ENCODE results near the gene CD163.
"Not testable (repeated sequence)": the region's sequence is repeated elsewhere in the genome, so short reads cannot be mapped to it uniquely, and the experiment has no call there.

The CD163 gene

DNA sequence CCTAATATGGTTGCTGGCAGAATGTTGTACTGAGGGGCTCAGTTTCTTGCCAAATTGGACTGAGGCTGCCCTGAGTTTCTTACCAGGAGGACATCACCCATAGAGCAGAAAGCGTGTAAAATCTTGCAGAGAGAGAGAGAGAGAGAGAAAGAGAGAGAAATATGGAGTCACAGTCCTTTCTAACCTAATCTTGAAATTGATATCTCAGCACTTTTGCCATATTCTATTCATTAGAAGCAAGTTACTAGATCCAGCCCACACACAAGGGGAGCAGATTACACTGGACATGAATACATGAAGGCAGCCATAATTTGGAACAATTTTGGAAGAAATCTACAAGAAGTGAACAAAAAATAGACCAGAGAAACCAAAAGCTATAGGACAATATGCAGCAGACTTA is 55.5 kb downstream of the CD163 start:
- DNase-seq (ENCODE audit: low spot score): no peak

DNA sequence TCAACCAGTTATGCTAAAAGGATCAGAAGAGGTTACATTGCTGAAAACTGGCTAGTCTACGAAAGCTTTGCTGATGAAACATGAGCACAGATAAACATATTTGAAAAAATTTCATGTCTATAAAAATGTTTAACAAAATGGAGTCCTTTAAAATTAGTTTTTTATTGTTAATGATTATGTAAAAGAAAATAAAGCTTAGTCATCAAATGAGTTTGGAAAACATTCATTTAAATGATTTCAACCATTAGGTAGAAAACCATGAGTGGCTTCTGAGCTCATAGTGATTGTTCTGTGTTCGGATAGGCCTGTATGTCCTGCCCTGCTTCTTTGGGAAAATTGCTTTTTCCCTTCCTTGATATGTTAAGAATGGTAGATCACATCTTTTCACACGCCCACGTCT is 59.0 kb downstream of the CD163 start:
- DNase-seq (ENCODE audit: low spot score): no peak

DNA sequence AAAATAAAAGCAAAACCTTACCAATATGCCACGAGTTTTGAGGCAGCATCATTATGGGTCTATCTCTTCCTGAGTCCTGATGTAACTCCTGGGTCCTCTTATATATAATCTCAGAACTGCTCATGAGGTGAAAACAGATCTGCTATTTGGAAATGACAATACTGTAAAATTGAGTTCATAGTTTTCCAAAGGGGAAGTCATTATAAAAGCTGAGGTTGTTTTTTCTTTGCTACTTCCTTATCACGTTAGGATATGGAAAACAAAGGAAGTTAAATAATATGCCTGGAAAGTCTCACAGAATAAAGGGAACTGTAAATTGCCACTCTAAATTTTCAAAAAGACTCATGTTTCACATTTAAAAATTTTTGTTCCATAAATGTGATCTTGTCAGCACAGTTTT is 59.5 kb downstream of the CD163 start, which contains the start of gene CD163L1:
TSS of gene CD163L1 (minus strand) at position 78 of the 400 bp plus-strand sequence. CDS start at position 52, 26 bp downstream.
- DNase-seq (ENCODE audit: low spot score): no peak

DNA sequence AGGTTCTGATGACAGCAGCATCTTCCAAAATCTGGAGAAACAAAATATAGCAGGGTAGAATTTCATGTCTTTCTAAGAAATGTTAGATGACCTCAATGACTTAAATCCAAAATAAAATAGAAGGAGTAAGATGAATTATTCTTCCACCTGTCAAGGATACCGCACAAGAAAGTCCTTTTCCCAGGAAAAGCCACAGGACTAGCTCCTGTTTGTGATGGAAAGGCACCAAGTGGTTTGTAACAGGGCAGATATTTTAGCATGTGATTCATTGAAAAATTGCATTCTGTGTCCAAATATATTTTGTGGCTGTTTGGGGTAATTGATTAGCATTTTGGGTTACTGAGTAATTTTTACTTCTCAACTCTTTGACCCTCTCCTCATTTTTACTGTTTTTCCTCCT is 62.4 kb downstream of the CD163 start:
- DNase-seq (ENCODE audit: low spot score): no peak

DNA sequence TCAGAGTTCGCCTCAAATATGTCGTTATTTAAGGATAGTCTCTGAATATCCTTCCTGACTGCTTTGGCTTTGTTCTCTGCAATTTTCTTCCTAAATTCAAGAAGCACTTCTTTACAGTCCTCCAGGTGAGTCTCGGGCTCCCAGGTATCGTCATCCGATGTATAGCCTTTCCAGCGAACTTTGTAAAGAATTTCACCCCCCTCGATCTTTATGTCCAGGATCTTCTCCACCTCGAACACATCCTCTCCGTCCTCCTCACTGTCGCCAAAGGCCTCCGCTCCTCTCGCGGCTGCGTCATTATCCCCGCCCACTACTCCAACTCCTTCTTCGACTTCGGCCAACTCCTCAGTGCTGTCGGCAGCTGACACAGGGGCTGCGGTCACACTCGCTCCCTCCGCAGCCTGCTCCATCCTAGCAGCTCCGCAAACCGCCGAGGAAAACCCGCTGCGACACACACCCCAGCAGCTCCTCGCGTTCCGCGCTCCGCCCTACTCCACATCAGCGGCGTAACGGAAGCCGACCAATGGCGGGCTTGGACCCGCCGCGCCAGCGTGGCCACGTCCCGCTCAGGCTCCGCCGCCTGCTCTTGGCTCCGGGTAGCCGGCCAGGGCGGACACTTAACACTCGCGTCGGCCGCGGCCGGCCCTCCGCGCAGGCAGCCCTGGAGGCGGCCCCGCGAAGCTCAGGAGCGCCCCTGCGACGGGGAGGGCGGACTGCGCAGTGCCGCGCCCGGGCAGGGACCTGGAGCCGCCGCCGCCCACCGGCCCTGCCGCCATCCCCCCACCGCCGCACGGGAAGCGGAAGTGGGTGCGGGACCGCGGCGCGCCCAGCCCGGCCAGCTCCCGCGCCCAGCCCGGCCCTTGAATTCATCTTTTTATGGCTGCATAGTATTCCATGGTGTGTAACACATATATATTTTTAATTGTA is 63.7 kb downstream of the CD163 start:
- DNase-seq (ENCODE audit: low spot score): peak; percentile 22

DNA sequence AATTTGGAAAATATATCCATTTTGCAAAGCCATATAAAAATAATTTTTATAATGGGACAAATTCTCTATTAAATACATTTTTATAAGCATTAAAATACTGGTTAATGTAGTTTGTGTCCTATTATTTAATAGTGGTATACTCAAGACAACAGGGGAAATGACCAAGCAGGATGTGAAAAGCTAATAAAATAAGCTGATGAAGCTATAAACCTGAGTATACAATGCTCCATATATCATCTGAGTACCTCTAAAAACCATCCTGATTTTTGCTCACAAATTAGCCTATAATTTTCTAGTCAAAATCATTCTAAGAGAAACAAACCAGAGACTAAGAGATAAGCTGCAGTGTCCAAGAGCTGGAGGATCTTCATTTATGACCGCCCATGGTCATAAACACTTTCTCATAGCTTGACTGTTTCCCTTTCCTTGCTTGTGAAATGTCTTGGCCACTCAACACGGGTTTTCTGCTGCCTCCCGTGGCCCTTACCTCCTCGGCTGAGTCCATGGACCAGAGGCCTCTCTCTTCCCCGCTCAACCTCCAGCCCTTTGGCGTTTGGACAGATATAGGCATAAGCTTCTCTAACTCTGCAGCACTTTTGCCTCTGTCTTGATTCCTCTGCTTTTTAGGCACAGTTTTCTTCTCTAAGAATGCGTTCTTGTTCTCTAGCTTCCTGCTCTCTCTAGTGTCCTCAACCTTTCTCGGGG is 65.1 kb downstream of the CD163 start:
- DNase-seq (ENCODE audit: low spot score): not testable (repeated sequence)

DNA sequence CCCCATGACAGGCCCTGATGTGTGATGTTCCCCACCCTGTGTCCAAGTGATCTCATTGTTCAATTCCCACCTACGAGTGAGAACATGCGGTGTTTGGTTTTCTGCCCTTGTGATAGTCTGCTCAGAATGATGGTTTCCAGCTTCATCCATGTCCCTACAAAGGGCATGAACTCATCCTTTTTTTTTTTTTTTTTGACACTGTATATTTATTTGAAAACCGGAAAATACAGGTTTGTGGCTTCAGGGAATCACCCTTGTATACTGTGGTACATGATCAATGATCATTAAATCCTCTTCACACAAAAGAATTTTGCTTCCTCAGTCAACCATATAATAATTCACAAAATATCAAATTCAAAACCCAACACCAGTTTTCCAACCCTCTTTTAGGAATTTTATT is 66.1 kb downstream of the CD163 start:
- not testable (repeated sequence) for DNase-seq (ENCODE audit: low spot score)

DNA sequence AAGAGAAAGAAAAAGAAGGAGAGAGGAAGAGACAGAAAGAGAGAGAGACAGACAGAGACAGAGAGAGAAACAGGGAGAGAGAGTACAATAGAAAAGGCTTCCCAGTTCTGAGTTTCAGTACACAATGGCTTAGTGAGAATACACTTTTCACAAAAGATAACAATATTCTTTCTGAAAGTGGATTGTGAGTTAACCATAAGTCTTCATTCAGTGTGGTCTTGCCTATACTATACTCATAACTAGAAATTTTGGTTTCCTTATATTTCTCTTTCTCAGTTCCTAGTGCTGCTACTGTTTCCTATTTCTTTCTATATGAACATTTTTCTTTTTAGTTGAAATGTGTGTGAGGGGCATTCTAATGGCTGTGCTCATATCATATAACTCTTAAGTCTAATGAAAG is 68.9 kb downstream of the CD163 start:
- DNase-seq (ENCODE audit: low spot score): no peak

DNA sequence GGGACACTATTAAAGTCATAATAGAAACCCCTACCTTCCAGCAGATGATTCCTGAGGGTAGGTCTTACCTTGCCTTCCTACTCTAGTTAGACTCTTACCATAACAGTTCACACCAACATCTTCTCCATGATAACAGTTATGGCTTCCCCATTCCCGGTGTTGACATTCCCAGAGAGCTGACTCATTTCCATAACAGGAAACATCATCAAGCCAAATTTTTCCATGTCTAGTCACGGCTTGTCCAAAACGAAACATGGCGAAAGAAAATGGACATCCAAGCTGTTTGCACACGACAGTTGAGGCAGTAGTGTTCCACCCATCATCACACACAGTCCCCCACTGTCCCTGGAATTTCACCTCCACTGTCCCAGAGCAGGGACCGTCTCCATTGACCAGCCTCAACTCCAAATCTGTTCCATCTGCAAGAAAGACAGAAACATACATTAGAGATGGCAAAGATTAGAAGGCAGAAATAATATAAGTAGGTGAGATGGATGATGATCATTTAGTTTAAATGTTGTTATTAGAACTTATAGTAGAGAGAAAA is 70.2 kb downstream of the CD163 start:
- peak; percentile 65 for DNase-seq (ENCODE audit: low spot score)

DNA sequence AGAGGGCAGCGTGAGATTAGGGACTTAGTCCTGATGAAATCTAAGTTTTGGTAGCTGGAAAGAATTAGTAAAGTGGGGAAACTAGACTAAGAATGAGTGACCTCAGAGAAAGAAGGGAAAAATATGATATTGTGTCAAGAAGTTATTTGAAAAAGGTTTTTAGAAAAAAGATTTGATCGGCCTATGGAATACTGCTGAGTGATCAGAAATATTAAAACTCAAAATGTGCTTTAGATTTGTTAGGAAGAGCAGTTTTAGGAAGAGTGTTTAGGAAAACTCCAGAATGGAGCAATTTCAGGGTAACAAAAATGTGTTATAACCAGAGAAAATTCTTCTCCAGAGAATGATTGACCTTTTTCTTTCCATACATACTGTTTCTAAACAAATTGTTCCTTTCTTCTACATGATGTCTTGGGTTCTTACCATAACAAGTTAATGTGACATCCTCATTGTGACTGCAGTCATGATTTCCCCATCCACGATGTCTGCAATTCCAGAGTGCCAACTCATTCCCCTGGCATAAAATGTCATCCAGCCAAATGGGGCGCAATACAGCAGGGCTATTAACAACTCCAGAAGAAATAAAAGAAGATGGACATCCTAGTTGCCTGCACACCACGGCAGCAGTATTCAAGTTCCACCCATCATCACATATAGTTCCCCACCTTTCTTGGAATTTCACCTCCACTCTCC is 71.4 kb downstream of the CD163 start:
- peak; percentile 13 for DNase-seq (ENCODE audit: low spot score)

All from AG08396 (cell line).